Esophagus muscularis mucosa (tissue), 4 donors: ENCODE measurements around the gene KCNQ1.

ENCODE experiments used
- EP300 ChIP-seq: sonication (generic); formaldehyde crosslinking; IDR thresholded peaks from one replicate; pipeline ENCODE4 v1.6.1; 2017; ENCODE audit warnings: antibody characterized with exemption
- POLR2AphosphoS5 ChIP-seq, 2 donors: sonication (generic); formaldehyde crosslinking; IDR thresholded peaks; one replicate each; pipeline ENCODE4 v1.6.1; 2017; ENCODE audit warnings: antibody characterized with exemption in 2 of 2
- TF ChIP-seq, protein P1 (sequence below), 3 experiments: fragments of 200-600 bp in 2 of 3; fragments of 450-650 bp in 1 of 3; sonication (generic) in 2 of 3; IDR thresholded peaks; one replicate each; pipeline ENCODE4 v1.5.1; 2017 to 2019; ENCODE audit warnings: antibody characterized with exemption in 3 of 3, mild to moderate bottlenecking in 2 of 3, moderate library complexity in 1 of 3

DNA sequence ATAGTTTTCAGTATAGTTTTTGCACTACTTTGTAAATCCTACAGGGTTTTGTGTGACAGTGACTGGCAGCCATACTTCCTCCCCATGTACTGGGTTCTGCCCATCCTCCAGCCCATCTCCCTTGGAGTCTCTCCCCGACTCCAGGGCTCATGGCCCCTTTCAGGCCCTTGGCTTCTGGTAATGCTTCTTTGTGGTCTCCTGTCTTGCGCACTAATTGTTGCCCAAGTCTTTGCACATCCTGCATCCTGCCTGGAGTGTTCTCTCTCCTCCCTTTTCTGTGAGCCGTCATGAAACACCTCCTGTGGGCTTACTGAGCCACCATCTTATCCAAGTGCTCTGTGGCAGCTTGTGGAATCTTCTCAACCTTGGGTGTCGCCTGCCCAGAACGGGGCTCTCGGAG is 266.4 kb downstream of the KCNQ1 start:
- TF ChIP-seq, protein P1, sequence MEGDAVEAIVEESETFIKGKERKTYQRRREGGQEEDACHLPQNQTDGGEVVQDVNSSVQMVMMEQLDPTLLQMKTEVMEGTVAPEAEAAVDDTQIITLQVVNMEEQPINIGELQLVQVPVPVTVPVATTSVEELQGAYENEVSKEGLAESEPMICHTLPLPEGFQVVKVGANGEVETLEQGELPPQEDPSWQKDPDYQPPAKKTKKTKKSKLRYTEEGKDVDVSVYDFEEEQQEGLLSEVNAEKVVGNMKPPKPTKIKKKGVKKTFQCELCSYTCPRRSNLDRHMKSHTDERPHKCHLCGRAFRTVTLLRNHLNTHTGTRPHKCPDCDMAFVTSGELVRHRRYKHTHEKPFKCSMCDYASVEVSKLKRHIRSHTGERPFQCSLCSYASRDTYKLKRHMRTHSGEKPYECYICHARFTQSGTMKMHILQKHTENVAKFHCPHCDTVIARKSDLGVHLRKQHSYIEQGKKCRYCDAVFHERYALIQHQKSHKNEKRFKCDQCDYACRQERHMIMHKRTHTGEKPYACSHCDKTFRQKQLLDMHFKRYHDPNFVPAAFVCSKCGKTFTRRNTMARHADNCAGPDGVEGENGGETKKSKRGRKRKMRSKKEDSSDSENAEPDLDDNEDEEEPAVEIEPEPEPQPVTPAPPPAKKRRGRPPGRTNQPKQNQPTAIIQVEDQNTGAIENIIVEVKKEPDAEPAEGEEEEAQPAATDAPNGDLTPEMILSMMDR (IDR thresholded peaks at IDR 0.05), result no peak
- TF ChIP-seq POLR2AphosphoS5 (IDR thresholded peaks at IDR 0.05) (no peak), EP300 (no peak)
